NCI-H2171 treated with DMSO at 0.1 percent for 48 hours (cell line): ENCODE measurements around the gene SENP3.

ENCODE experiments used
- DNase-seq: peaks from one replicate; lab custom pipeline; 2025; lab: John Stamatoyannopoulos, UW

The SENP3 gene

DNA sequence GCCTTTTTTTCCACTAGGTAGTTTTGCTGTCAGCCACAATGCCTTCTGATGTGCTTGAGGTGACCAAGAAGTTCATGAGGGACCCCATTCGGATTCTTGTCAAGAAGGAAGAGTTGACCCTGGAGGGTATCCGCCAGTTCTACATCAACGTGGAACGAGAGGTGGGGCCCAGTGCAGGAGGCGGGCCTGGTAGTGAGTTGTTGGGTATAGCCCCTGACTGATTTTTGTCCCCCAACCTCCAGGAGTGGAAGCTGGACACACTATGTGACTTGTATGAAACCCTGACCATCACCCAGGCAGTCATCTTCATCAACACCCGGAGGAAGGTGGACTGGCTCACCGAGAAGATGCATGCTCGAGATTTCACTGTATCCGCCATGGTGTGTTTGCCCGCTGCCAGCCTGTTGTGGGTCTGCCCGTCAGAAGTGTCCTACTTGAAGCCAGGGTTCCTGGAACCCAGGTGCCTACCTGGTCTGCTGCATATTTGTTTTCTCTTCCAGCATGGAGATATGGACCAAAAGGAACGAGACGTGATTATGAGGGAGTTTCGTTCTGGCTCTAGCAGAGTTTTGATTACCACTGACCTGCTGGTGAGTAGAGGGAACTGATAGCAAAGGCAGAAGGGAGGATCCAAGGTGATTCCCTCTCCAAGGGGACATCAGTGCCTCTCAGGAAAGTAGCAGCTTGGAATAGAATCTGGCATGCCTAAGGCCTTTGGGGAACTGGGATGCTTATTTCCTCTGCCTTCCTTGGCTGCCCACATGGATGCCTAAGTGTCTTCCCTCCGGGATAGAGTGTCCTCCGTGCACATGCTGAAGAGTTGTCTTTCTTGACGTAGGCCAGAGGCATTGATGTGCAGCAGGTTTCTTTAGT is 15.8 kb downstream of the SENP3 start:
- no peak for DNase-seq

DNA sequence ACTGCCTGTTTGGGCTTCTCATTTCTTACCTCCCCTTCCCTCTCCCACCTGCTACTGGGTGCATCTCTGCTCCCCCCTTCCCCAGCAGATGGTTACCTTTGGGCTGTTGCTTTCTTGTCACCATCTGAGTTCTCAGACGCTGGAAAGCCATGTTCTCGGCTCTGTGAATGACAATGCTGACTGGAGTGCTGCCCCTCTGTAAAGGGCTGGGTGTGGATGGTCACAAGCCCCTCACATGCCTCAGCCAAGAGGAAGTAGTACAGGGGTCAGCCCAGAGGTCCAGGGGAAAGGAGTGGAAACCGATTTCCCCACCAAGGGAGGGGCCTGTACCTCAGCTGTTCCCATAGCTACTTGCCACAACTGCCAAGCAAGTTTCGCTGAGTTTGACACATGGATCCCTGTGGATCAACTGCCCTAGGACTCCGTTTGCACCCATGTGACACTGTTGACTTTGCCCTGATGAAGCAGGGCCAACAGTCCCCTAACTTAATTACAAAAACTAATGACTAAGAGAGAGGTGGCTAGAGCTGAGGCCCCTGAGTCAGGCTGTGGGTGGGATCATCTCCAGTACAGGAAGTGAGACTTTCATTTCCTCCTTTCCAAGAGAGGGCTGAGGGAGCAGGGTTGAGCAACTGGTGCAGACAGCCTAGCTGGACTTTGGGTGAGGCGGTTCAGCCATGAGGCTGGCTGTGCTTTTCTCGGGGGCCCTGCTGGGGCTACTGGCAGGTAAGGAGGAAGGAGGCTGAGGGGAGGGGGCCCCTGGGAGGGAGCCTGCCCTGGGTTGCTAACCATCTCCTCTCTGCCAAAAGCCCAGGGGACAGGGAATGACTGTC is 17.5 kb downstream of the SENP3 start, which contains the start of gene CD68:
Gene CD68 (plus strand): TSS at position 638 of the 833 bp plus-strand sequence. CDS start 40 bp downstream, at position 678.
- peak; percentile 54 for DNase-seq

GRCh38 chr17:7579834-7580603 is 18.3 kb downstream of the SENP3 start:
- no peak for DNase-seq

GRCh38 chr17:7580604-7581575 is 19.2 kb downstream of the SENP3 start:
- DNase-seq = no peak

GRCh38 chr17:7582396-7583252 is 20.9 kb downstream of the SENP3 start:
- DNase-seq = no peak

DNA sequence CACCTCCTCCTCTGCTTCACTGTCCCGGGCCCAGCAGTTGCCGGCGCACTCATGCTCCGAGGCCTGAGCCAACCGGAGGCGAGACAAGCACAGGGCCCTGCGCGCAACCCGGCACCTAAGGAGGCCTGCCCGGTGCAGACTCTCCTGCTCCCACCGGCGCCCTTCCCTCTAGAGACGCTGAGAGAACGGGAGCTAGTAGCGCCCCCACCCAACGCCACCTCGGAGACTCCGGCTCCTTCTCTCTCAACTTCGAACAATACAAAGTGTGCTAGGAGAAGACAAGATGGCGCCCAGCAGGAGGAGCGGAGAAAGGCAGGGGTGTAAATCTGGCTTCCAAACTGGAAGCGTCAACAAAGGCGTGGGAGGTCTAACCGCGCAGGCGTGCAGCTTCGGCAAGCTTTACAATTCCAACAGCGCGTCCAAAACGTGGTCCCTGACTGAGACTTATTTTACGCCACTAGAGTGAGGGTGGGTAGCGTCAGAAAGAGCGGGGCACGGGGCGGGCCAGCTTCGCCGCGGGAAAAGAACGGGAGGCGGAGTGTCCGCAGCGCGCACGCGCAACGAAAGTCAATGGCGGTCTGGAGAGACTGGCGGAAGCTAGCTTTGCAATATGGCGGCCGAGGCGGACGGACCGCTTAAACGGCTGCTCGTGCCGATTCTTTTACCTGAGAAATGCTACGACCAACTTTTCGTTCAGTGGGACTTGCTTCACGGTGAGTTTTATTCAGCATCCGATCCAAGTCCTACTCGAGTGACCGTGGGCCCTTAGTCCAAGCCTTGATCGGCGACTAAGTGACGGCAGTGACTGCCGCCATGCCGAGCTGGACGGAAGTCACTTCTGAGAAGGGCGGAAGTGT is 21.8 kb downstream of the SENP3 start, which contains the start of gene MPDU1:
Gene MPDU1 (plus strand): TSS at position 600 of the 857 bp plus-strand sequence. CDS start 11 bp downstream, at position 611.
- DNase-seq = peak; percentile 98

- peak; percentile 20 for DNase-seq
These were observed 25.1 kb downstream of the SENP3 start for GRCh38 chr17:7586673-7587419.

DNA sequence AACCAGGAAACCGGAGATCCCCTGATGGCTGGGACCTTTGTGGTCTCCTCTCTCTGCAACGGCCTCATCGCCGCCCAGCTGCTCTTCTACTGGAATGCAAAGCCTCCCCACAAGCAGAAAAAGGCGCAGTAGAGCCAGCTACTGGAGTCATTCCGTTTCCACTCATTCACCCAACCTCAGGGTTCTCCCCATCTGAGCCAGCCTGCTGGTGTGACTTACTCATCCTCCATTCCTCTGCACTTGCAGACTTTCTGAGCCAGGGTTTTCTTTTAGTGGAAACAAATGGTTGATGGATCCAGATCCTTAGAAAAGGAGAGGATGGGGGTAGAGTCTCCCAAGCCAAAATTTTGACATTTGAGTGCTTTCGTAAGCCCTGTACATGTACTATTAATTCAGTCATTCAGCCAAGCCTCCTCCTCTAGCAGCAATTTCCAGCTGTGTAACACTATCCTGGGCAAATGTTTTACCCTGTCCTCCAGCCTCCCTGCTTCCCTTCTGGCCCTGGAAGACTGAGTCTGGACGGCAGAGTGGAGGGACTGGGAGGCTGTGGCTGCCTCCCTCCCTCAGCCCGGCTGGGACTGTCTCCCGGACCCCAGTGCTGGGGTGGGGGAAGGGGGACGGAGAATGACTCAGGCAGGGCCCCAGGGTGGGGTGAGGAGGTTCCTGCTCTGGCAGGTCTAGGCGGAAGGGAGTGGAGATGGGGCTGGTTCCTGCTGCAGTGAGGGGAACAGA is 25.9 kb downstream of the SENP3 start:
- DNase-seq = no peak

DNA sequence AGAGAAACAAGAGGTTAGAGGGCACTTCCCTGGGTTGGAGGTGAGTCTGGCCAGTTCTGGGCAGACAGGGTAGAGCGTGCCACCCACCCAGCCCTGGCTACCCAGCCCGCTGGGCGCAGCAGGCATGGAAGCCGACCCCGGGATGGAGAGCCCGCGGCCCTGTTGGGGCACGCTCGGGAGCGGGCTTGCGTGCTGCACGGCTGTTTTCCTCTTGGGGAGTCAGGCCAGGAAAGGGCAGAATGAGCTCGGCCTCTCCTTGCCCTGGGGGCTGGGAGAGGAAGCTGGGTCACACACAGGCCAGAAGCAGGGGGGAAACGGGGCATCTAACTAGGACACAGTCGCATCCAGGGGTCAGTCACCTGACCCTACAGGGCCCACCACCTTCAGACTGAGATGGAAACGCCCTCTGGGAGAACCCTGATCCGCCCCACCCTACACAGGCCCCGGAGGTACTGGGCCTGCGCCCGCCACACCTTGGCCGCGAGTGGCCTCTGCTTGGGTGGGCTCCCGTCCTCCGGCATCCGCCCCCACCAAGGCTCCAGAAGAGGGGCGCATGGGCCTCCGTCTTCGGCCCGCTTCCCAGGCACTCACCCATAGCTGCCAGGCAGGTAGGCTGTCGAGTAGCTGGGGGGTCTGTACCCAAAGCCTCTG is 27.0 kb downstream of the SENP3 start:
- DNase-seq = no peak

- peak; percentile 70 for DNase-seq
These were observed 27.6 kb downstream of the SENP3 start for GRCh38 chr17:7589204-7589868.

DNA sequence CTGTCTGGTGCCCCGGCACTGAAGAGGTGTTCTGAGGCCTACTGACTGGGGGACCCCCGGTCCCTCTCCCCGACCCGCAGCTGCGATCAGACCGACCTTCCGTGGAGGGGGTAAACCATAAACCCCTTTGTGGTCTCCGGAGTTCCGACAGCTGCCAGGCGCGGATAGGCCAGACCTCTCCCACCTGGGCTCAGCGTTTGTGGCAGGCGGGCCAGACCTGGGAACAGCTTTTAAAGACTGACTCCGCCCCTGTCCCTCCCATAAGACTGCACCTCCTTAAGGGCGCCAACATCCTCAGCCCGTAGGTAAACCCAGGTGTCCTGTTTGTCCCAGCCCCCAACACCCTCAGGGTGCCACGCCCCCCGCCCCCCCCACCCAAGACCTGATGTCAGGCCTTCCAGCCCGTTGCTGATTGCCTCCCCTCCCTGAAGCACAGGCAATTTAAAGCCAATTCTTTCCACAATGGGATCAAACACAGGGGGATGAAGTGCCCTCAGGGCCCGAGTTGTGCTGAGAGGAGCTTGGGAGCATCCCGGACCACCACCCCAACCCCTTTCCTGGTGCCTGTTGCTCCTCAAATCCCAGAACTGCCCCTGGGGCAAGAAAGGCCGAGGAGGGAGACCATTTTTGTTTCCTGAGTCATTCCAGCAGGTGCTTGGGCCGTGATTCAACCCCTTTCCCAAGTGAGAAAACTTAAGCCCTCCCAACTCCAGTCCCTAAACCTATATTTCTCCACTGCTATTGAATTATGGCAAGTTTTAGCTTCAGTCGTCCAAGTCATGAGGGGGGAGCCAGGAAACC is 28.4 kb downstream of the SENP3 start, which contains the start of gene SOX15:
Gene SOX15 (minus strand): TSS at position 204 of the 801 bp plus-strand sequence. CDS start 418 bp downstream, outside the sequence.
- peak; percentile 54 for DNase-seq

DNA sequence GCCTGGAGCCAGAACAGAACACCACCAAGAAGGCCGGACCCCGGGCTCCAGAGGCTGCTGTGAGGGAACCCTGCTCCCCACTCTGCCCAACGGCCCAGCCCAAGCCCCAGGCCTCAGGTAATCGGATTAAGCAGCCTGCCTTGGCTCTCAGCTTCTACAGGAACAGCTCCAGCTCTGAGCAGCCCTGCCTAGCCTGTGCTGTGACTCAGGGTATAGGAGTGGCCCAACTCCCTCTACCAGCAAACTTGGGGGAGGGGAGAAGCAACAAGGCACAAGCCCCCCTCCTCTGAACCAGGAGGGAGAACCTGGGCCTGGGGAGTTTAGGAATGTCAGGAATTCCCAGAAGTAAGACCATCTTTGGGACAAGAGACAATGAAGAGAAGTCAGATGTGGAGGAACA is 29.0 kb downstream of the SENP3 start:
- DNase-seq = no peak

DNA sequence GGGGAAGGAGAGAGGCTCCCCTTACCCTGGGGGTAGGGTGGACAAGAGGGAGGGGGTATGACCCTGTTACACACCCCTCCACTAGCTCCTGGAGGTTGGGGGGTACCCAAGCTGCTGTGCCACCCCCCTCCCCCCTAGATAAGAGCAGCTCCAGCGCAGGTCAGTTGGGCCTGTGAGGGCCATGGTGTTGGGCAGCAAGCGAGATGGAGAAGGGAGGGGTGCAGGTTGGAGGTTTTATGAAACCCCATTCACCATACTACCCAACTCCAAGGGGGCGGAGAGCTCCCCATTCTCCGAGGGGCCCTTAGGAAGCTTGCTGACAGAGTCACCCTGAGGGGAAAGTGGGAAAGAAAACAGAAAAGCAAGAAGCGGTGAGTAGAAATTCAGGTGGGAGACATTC is 29.9 kb downstream of the SENP3 start:
- DNase-seq = no peak

DNA sequence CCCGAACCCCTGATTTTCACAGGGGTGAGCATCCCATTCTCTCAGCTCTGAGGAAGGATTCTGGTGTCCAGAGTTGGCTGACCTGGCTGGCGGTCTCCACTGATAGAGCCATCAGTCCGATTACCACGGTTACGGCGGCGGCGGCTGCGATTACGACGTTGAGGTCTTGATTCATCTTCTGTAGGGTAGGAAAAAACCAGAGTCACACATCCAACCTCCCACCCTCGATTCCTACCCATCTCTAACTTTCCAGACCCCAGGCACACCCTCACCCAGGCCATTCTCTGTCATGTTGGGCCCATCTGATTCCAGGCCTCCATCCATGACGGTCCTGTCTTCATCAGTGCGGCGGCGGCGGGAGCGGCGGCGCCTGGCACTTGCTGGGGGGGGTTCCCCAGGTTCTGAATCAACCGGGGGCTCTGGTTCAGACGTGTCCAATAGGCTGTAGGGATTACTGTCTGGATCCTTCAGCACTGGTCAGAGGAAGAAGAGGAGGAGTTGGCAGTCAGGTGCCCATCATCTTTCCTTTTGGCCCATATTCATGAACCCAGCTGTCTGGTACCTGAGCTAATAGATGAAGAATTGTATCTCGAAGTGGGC is 30.8 kb downstream of the SENP3 start:
- no peak for DNase-seq

DNA sequence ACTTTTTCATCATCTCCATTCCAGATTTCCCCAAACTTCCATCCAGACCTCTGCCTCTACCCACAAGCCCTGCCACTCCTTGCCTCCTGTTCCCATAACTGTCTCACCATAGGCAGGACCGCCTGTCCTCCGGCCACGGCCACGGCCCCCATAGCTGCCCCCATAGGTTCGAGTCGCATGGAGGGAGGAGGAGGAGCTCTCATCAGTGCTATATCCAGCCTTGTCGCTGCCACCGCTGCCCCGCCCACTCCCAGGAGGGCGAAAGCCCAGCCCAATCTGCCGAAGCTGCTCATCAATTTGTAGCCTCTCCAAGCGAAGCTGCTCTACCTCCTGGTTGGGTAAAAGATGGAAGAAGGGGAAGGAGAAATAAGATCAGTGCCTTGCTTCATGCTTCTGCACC is 31.6 kb downstream of the SENP3 start:
- no peak for DNase-seq
